Neural cell (in vitro differentiated cells): ENCODE data around the gene CYP1A2. TPM values are rescaled to one million over a fixed set of nuclear protein-coding genes. Genes with fewer than 3 reads are reported as not detected.

Source experiments
- H2AFZ ChIP-seq: fragments of 200-600, 300-800 bp; sonication (generic), shearing (Covaris generic); 2 replicates; pipeline ENCODE4 v1.6.0; 2014; ENCODE audit warnings: low read depth, mild to moderate bottlenecking, antibody characterized with exemption, low read length, moderate library complexity
- H3F3A ChIP-seq: fragments of 200-600 bp; shearing (Covaris generic); 2 replicates; pipeline ENCODE4 v1.6.1; 2016; ENCODE audit warnings: mild to moderate bottlenecking, moderate library complexity, mixed read lengths, antibody characterized with exemption, low read length; ENCODE audit not compliant: insufficient read depth, poor library complexity, severe bottlenecking
- H3K27ac ChIP-seq: fragments of 200-600, 300-800 bp; sonication (generic), shearing (Covaris generic); 2 replicates; pipeline ENCODE4 v1.5.1; 2014; ENCODE audit warnings: mild to moderate bottlenecking, low read length, moderate library complexity
- H3K27me3 ChIP-seq: fragments of 300-800, 200-600 bp; sonication (generic), shearing (Covaris generic); 2 replicates; pipeline ENCODE4 v1.6.0; 2014; ENCODE audit warnings: mild to moderate bottlenecking, low read depth, low read length, moderate library complexity; ENCODE audit not compliant: insufficient read depth
- H3K36me3 ChIP-seq: fragments of 300-800, 200-600 bp; sonication (generic), shearing (Covaris generic); 2 replicates; pipeline ENCODE4 v1.5.1; 2014; ENCODE audit warnings: mild to moderate bottlenecking, antibody characterized with exemption, low read length, moderate library complexity; ENCODE audit not compliant: insufficient read depth
- H3K4me2 ChIP-seq: fragments of 300-800, 200-600 bp; sonication (generic), shearing (Covaris generic); 2 replicates; pipeline ENCODE4 v1.6.0; 2014; ENCODE audit warnings: mild to moderate bottlenecking, low read length
- H3K4me3 ChIP-seq: fragments of 300-800, 200-600 bp; sonication (generic), shearing (Covaris generic); 2 replicates; pipeline ENCODE4 v1.5.1; 2014; ENCODE audit warnings: mild to moderate bottlenecking, low read length, moderate library complexity
- H3K79me2 ChIP-seq: fragments of 200-600 bp; shearing (Covaris generic); replicated peaks from 2 replicates; pipeline ENCODE4 v1.6.0; 2014; ENCODE audit warnings: mild to moderate bottlenecking, low read length, moderate library complexity; ENCODE audit not compliant: insufficient read depth
- H3K9ac ChIP-seq: fragments of 300-800, 200-600 bp; sonication (generic), shearing (Covaris generic); 2 replicates; pipeline ENCODE4 v1.6.1; 2016; ENCODE audit warnings: mild to moderate bottlenecking, low read length, mixed read lengths
- H3K9me2 ChIP-seq: fragments of 200-600 bp; shearing (Covaris generic); 2 replicates; pipeline ENCODE4 v1.6.1; 2016; ENCODE audit warnings: mild to moderate bottlenecking, low read length, mixed read lengths; ENCODE audit not compliant: insufficient read depth
- H3K9me3 ChIP-seq: fragments of 200-600, 300-800 bp; sonication (generic), shearing (Covaris generic); 2 replicates; pipeline ENCODE4 v1.6.1; 2016; ENCODE audit warnings: mild to moderate bottlenecking, mixed run types, low read length, moderate library complexity, mixed read lengths
- H4K20me1 ChIP-seq: fragments of 200-600 bp; shearing (Covaris generic); 2 replicates; pipeline ENCODE4 v1.6.1; 2016; ENCODE audit warnings: mild to moderate bottlenecking, mixed run types; ENCODE audit not compliant: insufficient read depth
- CTCF ChIP-seq: fragments of 450-650 bp; IDR thresholded peaks from 2 replicates; pipeline ENCODE4 v1.5.1; 2014; ENCODE audit warnings: antibody characterized with exemption, mild to moderate bottlenecking, moderate library complexity; ENCODE audit not compliant: poor library complexity, severe bottlenecking
- EP300 ChIP-seq: fragments of 450-650 bp; conservative IDR thresholded peaks from 2 replicates; pipeline ENCODE4 v1.6.1; 2014; ENCODE audit warnings: antibody characterized with exemption, mild to moderate bottlenecking, moderate library complexity; ENCODE audit not compliant: poor library complexity, severe bottlenecking
- EZH2 ChIP-seq: fragments of 200-600, 300-800 bp; shearing (Covaris generic), sonication (generic); IDR thresholded peaks from 2 replicates; pipeline ENCODE4 v1.6.1; 2014; ENCODE audit warnings: antibody characterized with exemption, low read length, borderline replicate concordance, mild to moderate bottlenecking; ENCODE audit not compliant: insufficient read depth, poor library complexity, severe bottlenecking
- MXI1 ChIP-seq: fragments of 450-650 bp; conservative IDR thresholded peaks from 2 replicates; pipeline ENCODE4 v1.6.1; 2014; ENCODE audit warnings: antibody characterized with exemption, mild to moderate bottlenecking; ENCODE audit not compliant: poor library complexity, severe bottlenecking
- POLR2AphosphoS5 ChIP-seq: IDR thresholded peaks from 2 replicates; pipeline ENCODE4 v1.6.1; 2012
- RAD21 ChIP-seq: fragments of 450-650 bp; conservative IDR thresholded peaks from 2 replicates; pipeline ENCODE4 v1.6.1; 2014; ENCODE audit warnings: antibody characterized with exemption, mild to moderate bottlenecking, moderate library complexity
- SMC3 ChIP-seq: fragments of 450-650 bp; conservative IDR thresholded peaks from 2 replicates; pipeline ENCODE4 v1.6.1; 2014; ENCODE audit warnings: antibody characterized with exemption, mild to moderate bottlenecking, moderate library complexity; ENCODE audit not compliant: poor library complexity
- TAF1 ChIP-seq: IDR thresholded peaks from 2 replicates; pipeline ENCODE4 v1.6.1; 2012; ENCODE audit warnings: low read depth
- polyA plus RNA-seq: library from polyadenylated mRNA; depleted of rRNA; stranded (reverse); fragments of >200 nt; gene quantifications from 2 replicates; pipeline ENCODE4 v1.2.3, GENCODE V29; 2014
- TF ChIP-seq, protein P1 (sequence below): IDR thresholded peaks from 2 replicates; pipeline ENCODE4 v1.6.1; 2012; ENCODE audit warnings: borderline replicate concordance

Gene CYP1A2
- polyA plus RNA-seq, 1 donor from 2014 or later: not detected

DNA sequence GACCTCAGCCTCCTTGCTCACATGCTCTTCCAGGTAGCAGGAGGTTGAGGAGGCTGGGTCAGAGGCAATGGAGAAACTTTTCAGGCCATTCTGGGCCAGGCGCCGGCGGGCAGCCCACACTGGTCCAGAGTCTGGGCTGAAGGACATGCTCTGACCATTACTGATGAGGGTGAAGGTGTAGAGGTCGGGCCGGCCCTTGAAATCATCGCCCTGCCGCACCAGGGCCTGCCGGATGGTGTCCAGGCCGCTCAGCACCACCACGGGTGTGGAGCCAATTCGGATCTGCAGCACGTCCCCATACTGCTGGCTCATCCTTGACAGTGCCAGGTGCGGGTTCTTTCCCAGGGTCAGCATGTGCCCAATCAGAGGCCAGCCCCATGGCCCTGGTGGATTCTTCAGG is 26.1 kb upstream of the CYP1A2 start:
- Histone ChIP-seq H3K9ac (no peak overlapping the region), H3K27me3 (peaks cover 15% of the 10 kb centered on the region)

DNA sequence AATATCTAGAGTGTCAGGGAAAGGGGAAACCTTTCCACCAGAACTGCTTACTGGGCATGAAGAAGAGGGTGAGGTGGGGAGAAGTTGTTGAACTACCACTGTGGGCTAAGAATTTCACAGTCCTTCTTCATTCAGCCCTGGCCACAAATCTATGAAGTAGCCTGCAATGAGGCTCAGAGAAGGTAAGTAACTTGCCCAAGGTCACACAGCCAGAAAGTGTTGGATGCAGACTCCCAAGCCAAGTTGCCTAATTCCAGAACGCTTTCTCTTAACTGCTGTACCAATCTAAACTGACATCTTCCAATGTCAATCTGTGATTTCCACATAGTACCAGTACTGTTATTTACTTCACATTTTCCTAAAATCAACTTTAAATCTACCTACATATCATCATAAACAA is 25.5 kb upstream of the CYP1A2 start:
- Histone ChIP-seq H3K9me3 (no peaks in the 10 kb centered on the region), H3K36me3 (no peaks in the 10 kb centered on the region), H3K79me2 (no peaks in the 10 kb centered on the region), H3K27me3 (peaks cover 15% of the 10 kb centered on the region), H3F3A (no peaks in the 10 kb centered on the region), H3K9me2 (no peaks in the 10 kb centered on the region), H3K27ac (no peak overlapping the region), H2AFZ (no peak overlapping the region), H3K9ac (no peak overlapping the region), H4K20me1 (no peaks in the 10 kb centered on the region), H3K4me3 (no peak overlapping the region), H3K4me2 (no peak overlapping the region)
- no peak for TF ChIP-seq TAF1
- no peak for TF ChIP-seq EZH2
- TF ChIP-seq RAD21: no peak
- TF ChIP-seq POLR2AphosphoS5: no peak
- no peak for TF ChIP-seq MXI1
- TF ChIP-seq EP300: no peak
- no peak for TF ChIP-seq CTCF
- no peak for TF ChIP-seq SMC3
- TF ChIP-seq, protein P1, sequence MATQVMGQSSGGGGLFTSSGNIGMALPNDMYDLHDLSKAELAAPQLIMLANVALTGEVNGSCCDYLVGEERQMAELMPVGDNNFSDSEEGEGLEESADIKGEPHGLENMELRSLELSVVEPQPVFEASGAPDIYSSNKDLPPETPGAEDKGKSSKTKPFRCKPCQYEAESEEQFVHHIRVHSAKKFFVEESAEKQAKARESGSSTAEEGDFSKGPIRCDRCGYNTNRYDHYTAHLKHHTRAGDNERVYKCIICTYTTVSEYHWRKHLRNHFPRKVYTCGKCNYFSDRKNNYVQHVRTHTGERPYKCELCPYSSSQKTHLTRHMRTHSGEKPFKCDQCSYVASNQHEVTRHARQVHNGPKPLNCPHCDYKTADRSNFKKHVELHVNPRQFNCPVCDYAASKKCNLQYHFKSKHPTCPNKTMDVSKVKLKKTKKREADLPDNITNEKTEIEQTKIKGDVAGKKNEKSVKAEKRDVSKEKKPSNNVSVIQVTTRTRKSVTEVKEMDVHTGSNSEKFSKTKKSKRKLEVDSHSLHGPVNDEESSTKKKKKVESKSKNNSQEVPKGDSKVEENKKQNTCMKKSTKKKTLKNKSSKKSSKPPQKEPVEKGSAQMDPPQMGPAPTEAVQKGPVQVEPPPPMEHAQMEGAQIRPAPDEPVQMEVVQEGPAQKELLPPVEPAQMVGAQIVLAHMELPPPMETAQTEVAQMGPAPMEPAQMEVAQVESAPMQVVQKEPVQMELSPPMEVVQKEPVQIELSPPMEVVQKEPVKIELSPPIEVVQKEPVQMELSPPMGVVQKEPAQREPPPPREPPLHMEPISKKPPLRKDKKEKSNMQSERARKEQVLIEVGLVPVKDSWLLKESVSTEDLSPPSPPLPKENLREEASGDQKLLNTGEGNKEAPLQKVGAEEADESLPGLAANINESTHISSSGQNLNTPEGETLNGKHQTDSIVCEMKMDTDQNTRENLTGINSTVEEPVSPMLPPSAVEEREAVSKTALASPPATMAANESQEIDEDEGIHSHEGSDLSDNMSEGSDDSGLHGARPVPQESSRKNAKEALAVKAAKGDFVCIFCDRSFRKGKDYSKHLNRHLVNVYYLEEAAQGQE: no peak

More for the DNA sequence above, 26.1 kb upstream of the CYP1A2 start:
- no peak for TF ChIP-seq EZH2
- no peak for TF ChIP-seq CTCF
- TF ChIP-seq RAD21: no peak
- no peak for TF ChIP-seq MXI1
- no peak for TF ChIP-seq SMC3
- no peak for TF ChIP-seq TAF1
- no peak for TF ChIP-seq EP300
- TF ChIP-seq, protein P1: no peak
- TF ChIP-seq POLR2AphosphoS5: no peak
- no peak overlapping the region for H3K4me3 ChIP-seq
- no peaks in the 10 kb centered on the region for H3K9me3 ChIP-seq
- H3F3A ChIP-seq: no peaks in the 10 kb centered on the region
- H3K79me2 ChIP-seq: no peaks in the 10 kb centered on the region
- H3K4me2 ChIP-seq: no peak overlapping the region
- no peak overlapping the region for H2AFZ ChIP-seq
- H3K9me2 ChIP-seq: no peaks in the 10 kb centered on the region
- H3K36me3 ChIP-seq: no peaks in the 10 kb centered on the region
- H4K20me1 ChIP-seq: no peaks in the 10 kb centered on the region
- H3K27ac ChIP-seq: no peak overlapping the region
